Measurements from ENCODE around the gene PTCD2.
A peak's percentile ranks its signal among the peaks of the same experiment; 100 is the strongest.

PTCD2 gene

GRCh38 chr5:72351376-72351775 is 31.2 kb downstream of the PTCD2 start:
- DNase-seq = no peak

- no peak for DNase-seq
Observed at GRCh38 chr5:72352616-72353015, 32.4 kb downstream of the PTCD2 start.

DNA sequence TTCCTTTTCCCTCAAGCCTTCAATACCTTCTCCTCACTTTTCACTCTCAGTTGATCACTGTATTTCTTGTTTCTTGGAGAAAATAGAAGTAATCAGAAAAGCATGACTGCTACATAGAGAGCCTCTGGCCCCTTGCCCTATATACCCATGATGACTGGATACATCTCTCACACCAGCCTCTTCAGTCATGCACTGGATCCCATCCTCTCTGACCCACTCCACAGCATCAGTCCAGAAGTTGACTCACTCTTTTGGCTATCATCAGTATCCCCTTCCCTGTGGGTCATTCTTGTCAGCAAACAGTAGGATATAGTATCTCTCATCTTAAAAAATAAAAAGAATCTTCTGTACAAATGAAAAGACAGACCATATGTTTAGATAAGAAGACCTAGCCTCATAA is 32.9 kb downstream of the PTCD2 start:
- DNase-seq = no peak

DNA sequence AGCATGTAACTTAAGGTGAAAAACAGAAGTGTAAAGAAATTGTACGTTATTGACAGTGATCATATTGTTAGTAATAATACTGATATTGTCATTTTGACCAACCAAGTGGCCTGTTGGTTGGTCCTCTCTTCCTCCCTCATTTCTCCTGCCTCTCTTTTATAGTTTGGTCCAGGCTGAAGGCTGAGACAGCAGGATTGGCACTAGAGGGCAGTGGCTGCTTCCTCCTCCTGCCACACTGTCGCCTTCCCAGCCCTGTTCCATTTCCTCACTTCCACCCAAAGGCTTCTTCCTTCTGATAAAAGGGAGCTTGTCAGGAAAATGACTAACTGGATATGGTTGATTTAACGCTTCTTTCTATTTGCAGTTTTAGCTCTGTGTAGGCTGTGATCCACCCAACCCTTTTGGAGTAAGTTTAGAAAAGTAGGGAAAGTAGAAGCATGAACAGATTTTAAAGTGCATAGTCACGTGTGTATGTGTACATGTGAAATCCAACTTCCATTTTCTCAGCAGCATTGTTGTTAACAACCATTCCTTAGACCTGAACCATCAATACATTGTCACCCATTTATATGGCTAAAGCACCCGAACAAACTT is 35.6 kb downstream of the PTCD2 start:
- DNase-seq = peak in 1 of 2 experiments; percentile 2

DNA sequence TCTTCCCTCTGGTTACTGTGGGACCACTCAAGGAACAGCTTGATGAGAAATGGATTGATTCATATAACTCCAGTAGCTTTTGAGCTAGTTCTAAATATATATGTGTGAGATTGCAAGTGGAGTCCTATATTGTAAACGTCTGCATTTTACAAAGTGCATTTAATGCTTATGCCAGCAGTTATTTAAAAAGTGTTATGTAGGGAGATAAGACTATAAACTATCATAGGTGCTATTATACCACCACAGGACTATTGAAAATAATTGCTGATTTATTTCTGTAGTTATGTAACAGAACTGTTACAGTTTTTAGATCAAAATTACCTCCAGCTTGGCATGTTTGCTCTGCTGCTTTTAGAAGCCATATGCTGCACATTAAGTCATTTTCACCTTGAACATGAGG is 36.2 kb downstream of the PTCD2 start:
- no peak for DNase-seq

- no peak for DNase-seq
Observed at GRCh38 chr5:72358925-72359324, 38.8 kb downstream of the PTCD2 start.

DNA sequence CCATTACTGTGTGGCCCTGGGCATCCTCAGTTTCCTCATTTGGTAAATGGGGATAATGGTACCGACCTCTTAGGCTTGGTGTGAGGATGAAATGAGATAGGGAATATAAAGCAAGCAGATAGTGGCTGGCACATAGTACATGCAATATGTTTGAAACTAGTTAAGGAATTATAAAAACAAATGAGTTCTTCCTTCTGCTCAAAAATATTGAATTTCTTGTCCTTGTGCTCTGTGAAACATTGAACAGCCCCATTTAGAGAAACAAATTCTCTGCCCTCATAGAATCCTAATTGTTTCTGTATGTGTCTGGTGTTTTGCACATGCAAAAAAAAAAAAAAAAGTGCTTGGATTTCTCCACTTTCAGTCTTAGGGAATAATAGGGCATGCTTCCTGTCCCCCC is 39.7 kb downstream of the PTCD2 start:
- no peak for DNase-seq

DNA sequence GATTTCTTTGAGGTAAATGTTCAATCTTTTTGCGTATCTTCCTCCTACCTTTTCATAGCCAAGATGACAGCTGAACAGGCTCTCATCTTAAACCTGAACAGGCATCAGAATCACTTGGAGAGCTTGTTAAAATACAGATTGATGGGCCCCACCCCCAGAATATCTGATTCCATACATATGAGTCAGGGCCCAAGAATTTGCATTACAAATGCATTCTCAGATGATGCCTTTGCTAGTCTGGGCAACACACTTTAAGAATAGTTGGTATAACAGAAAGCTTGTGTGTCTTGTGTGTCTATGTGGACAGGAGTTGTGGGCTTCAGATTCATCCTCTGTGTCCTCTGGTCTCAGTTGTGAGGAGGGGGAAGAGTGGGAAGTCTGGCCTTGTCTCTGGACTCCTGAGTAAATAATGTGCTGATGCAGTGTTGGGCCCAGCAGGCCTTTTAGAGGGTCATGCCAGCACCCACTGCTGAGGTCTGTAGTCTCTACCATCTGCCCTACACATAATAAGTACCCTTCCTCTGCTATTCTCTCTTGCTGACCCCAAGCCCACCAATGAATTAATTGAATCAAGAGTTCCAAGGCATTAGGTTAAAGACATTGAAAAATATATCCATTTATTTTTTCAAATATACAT is 43.1 kb downstream of the PTCD2 start:
- DNase-seq = no peak

DNA sequence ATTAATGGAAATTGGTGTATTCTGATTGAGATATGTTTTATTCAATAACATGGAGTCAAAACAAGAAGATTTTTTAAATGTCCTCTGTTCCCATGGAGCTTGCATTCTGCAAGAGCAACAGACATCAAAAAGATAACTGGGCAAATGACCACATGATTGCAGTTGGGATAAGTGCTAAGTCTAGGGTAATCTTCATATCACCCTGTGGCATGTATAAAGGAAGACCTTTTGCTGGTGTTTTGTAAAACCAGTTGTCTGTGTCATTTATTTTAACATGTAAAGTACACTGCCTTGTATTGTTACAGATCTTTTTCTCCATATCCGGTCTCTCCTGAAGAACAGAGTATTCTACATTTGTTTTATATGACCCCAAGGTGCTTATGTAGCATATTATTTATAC is 44.0 kb downstream of the PTCD2 start:
- no peak for DNase-seq

GRCh38 chr5:72364951-72365350 is 44.8 kb downstream of the PTCD2 start:
- no peak for DNase-seq

DNA sequence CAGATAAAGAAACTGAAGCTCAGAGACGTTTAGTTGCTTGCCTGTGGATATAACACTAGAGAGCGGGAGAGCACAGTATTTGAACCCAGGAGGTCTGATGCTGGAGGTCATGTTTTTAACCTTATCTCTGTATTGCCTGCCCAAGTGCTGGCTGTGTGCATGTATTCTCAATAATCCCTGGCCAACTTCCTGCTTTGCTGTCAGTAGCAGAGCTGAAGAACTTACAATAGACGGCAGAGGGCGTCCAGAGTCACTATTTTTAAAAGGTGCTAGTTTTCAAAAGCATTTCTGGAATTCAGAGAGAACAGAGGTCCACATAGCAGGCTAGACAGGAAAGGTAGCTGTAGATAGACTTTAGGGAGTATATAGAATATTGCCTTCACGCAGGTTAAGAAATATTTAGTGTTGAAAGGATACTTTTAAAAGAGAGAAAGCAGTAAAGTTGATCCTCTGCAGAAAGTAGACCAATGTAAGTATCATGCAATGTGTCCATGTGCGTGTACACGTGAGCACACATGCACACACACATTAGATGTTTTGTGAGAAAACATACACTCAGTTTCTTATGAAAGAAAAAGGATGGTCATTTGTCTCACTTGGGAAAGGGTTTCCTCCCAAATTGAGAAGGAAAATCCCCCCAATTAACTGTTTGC is 46.3 kb downstream of the PTCD2 start:
- DNase-seq = peak; percentile 48 to 68

- DNase-seq = no peak
Observed at GRCh38 chr5:72368271-72368670, 48.1 kb downstream of the PTCD2 start.

DNA sequence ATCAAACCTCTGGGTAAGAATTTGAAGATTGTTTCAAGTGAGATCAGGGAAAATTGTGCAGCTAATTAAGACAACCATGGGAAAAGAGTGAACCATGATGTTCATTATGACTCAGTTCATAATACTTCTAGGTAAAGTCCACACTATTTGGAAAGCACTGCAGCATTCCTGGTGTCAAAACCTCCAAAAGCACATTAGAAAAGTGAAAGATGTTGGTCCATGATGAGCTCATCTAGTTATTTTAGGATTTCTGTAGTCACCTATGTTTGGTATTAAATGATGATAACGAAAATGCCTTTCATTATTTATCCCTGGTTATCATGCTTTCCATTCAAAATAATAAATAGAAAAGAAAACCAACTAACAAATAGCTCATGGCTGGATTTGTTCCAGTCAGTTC is 49.1 kb downstream of the PTCD2 start:
- no peak for DNase-seq

GRCh38 chr5:72369711-72370110 is 49.5 kb downstream of the PTCD2 start:
- DNase-seq = no peak

DNA sequence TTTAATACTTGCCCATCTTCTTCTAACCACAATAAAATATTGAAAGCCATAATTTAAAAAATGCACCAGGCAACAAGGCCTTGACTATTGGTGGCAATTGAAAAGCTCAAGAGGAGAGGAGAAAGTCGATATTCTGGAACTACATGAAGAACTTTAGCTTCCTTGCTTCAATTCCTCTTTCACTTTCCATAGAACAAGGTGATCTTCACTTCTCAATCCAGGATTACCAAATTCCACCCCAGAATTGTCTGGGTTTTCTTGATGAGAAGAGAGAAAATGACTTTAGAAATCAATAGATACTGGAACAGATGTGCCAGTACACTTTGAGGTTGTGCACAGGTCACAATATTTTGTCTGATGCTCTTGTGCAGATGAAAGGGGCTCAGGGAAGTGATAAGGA is 52.2 kb downstream of the PTCD2 start:
- DNase-seq = no peak

DNA sequence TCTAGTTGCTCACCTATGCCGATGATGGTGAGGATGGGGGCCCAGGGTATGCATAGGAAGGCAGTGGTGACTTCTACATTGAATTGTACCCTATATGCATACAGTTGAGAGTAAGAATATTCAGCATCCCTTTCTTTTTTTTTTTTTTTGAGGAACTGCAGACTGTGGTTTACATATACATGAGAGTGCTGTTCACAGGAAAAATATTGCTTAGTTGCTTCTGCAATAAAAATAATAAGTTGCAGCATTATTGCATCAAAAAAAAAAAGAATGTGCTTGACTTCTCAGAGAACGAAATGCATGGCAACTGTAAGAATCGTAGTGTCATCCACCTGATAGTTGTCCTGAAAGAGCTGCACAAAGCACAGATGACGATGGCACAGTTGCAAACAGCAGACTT is 52.8 kb downstream of the PTCD2 start:
- no peak for DNase-seq

DNA sequence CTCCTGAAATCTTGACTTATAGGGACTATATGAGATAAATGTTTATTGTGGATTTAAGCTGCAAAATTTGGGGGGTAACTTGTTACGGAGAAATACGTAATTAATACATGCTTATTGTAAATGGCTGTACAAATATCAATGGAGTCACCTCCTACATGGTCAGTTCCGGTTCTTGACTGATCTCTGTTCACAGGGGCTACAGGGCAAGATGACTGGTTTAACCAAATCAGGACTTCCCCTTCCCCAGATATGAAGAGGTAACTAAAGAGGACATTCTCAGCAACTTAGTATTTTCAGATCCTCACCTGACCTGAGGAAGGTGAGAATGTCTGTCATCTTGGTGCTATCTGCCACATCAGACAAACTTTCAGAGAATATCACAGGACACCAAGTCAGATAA is 54.7 kb downstream of the PTCD2 start:
- DNase-seq = no peak

GRCh38 chr5:72376381-72376780 is 56.2 kb downstream of the PTCD2 start:
- DNase-seq = no peak

DNA sequence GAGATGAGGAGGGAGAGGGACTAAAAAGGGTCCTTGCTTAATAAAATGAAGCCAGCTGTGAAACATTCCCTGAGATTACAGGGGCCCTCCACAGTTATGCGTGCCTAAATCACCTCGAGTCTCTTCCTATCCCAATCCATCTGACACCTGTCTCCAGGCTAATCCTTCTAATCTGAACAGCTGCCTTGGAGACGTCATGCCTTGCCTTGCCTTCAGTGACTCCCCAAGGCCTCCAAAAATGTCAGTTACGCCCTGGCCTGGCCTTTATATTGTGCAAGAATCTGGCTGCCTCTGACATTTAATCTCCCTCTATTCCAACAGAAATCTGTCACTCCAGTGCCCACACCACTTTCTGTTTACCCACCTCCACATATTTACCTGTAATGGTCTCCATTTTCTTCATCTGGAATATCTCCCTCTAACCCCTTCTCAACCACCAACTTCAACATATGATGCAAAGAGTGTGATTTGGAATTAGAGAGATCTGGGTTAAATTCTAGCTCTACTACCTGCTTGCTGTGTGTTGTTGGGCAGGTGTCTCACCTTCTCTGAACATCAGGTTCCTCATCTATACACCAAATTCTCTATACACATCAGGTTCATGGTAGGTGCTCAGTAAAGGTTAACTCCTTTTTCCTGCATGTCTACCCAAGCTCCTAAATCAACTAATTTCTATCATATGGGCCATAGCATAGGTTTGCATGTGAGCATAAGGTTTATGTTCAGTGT is 57.9 kb downstream of the PTCD2 start:
- no peak for DNase-seq

- DNase-seq = peak; percentile 12 to 23
Observed at GRCh38 chr5:72378639-72379289, 58.6 kb downstream of the PTCD2 start.

- DNase-seq = no peak
Observed at GRCh38 chr5:72379936-72380335, 59.8 kb downstream of the PTCD2 start.

DNA sequence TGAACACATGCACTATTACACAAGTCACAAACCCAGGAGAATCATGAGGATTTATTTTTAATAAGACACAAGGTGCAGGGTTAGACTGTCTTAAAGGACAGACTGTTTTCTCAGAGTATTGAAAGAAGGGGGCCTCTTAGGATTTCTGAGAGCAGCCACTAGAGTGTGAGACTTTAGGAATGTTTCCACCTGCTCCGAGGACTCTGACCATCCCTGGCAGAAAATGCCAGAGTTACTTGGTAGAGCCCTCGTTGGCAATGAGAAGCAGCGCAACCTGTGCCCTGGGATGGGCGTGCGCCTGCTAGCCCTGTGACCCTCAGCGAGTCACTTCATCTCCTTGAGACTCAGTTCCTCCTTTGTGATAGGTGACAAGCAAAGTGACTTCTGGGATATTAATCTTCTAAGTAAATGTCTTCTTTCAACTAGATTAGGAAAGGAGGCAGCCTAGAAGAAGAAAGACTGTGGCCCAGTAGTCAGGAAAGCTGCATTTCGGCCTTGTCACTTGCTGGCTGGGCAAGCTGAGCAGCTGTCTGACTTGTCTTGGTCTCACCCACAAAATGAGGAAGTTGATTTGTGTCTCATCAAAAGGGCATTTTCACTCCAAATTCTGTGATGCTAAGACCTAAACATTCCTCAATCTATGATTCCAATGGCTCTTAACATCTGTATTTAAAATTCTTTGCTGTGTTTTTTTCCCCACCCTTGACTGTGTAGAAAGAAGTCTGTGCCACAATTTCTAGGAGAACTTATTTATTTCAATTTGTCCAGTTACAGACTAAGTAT is 60.5 kb downstream of the PTCD2 start:
- no peak for DNase-seq

DNA sequence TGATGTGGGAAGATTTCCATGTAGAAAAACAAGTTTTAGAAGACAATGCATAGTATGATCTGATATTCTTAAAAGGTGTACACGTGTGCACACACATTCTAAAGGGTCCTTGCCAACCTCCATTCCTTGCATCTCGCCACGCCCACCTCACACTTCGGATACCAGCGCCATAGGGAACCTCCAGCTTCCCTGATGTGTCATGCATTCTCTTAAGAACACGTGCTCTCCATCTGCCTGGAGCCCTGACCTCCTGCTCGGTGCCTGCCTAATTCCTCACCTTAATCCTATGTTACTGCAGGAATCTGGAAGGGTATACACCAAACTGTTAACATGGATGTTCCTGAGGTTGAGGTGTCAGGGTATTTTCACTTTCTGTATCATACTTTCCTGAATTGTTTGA is 63.1 kb downstream of the PTCD2 start:
- DNase-seq = no peak
